NCI-H82 treated with DMSO at 0.1 percent for 48 hours (cell line): ENCODE results near the gene GPR75.

Source experiments
- DNase-seq: peaks from one replicate; lab custom pipeline; 2025; ENCODE audit not compliant: unreplicated experiment; lab: John Stamatoyannopoulos, UW

GPR75 gene

GRCh38 chr2:53859206-53860181, at the start of gene GPR75:
Gene GPR75 (minus strand): TSS chr2:53859967. CDS start chr2:53854756, 5,211 bp downstream.
- no peak for DNase-seq

- DNase-seq = no peak
Measured at GRCh38 chr2:53907582-53907981, 47.8 kb upstream of the GPR75 start.

- DNase-seq = no peak
Measured at GRCh38 chr2:53905396-53905795, 45.6 kb upstream of the GPR75 start.

- no peak for DNase-seq
Measured at GRCh38 chr2:53903011-53903410, 43.2 kb upstream of the GPR75 start.

DNA sequence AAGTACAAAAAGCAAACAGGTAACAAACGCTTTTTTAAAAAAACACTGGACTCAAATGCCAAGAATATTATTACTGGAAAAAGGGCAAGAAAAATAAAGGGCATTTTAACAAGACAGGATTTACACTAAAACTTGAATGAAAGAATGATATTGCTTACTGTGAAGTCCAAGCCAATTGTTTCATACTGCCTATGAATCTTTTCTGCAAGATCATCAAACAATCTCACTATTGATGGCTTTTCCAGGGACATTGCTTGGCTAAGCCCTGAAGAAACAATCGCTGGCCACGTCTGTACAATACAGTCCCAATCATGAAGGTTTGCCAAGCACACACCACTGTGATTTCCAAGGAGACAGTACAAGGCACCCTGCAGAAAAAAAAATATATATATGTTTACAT, 41.4 kb upstream of the GPR75 start:
- no peak for DNase-seq

DNA sequence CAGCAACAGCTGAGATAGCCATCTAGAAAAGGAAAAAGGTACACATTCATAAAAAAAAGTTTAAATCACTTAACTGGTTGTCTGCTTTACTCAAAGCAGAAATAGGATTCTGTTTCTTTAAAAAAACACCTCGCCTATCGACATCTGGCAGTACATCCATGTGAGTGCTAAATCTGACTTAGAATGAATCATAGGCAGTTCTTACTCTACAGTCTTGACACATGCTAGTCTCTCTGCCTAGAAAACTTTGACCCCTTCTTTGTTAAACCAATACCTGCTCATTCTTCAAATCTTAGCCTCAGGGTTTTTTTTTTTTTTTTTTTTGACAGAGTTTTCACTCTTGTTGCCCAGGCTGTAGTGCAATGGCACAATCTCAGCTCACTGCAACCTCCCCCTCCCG, 37.1 kb upstream of the GPR75 start:
- DNase-seq = no peak

- DNase-seq = no peak
Measured at GRCh38 chr2:53886406-53887280, 26.9 kb upstream of the GPR75 start.

DNA sequence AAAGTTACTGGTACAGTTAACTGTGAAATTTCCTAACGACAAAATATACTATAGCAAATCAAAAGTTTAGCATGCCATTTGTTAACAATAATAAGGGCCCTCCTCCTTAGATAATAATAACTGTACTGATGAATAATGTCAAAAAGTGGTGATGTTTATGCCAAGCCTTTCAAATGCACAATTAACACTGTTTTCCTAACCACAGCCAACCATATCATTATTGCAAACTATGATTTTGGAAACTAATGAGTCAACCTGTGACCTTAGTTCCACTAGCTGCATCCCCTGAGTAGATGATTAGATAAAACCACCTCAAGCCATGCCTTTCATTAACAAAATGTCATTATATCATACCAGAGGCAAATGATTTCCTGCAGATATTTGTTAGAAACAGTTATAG, 25.1 kb upstream of the GPR75 start:
- DNase-seq = no peak

DNA sequence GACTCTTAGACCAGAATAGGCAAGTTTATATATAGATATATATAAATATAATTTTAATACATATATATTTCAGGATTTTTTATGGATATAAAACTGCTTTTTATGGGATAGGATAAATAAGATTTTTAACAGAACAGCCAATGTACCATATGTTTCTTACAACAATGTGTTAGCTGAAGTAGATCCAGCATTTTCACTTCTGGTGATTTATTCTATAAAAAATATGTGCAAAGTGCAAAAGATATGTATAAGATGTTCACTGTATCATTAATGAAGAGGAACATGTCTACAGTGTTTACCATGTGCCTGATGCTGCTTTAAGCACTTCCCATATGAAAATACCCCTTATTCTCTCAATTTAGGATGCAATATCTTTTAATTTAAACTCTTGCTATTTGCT, 22.2 kb upstream of the GPR75 start:
- no peak for DNase-seq

GRCh38 chr2:53881360-53881759, 21.6 kb upstream of the GPR75 start:
- DNase-seq = no peak

DNA sequence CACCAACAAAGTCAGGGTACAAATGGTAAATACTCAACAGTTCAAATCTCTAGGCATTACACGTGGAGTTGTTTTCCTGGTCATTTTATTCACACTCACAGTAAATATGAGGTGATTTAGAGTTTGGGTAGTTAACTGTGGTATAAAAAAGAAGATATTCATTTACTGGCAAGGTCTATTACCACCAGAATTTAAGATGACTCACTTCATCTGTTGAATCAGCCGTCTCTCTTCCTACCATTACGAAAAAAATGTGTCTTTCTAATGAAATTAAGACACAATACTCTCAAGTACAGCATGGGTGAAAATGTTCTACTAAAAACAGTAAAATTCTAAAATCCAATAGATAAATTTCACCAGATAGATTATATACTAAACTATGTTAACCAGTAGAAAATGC, 21.0 kb upstream of the GPR75 start:
- no peak for DNase-seq

GRCh38 chr2:53877556-53877955, 17.8 kb upstream of the GPR75 start:
- DNase-seq = no peak

DNA sequence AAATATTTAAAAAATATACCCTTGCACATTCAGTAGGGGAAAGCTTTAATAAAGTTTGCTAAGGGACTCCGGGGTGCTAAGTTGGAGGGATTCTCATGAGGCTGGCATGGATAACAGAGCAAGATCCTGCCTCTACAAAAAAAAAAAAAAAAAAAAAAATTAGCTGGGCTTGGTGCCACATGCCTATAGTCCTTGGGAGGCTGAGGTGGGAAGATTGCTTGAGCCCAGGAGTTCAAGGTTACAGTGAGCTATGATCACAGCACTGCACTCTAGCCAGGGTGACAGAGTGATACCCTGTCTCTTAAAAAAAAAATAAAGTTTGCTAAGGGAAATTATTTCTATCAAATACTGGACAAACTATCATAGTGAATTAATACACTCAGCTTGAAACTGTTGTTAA, 17.3 kb upstream of the GPR75 start:
- no peak for DNase-seq

- DNase-seq = no peak
Measured at GRCh38 chr2:53874401-53874950, 14.7 kb upstream of the GPR75 start.

DNA sequence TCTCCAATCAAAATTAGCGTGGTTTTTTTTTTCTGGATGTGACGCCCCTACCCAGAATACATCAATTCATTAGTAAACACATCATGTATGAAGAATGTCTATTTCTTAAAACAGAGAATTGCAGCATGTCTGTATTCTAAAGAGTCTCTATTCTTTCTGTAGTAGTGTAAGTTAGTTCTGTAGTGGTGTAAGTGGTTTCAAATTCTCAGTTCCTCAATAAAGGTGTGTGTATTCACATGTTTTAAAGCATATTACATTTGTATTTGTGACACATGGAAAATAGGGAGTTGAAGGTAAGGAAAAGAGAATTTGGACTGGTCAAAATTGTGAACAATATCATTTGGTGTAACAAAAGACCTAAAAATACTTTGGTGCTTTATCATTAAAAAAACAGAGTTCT, 8.0 kb upstream of the GPR75 start:
- no peak for DNase-seq

GRCh38 chr2:53867169-53867568, 7.4 kb upstream of the GPR75 start:
- DNase-seq = no peak

DNA sequence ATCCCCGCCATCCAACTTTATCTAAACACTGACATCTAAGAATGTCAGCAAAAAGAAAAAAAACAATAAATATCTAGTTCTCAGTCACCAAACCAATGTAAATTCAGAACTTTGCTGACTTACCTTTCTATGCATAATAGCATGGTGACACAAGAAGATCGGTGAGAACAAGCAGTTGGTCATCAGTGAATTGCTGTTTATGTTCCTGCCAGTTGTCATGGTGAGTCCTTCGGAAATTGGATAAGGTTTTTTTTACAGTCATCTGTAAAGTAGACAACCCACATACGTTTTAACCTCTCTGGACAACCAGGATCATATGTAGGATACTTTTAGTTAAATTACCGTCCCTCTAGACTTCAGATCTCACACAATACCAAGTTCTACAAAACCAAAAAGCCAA, 6.2 kb upstream of the GPR75 start:
- no peak for DNase-seq

DNA sequence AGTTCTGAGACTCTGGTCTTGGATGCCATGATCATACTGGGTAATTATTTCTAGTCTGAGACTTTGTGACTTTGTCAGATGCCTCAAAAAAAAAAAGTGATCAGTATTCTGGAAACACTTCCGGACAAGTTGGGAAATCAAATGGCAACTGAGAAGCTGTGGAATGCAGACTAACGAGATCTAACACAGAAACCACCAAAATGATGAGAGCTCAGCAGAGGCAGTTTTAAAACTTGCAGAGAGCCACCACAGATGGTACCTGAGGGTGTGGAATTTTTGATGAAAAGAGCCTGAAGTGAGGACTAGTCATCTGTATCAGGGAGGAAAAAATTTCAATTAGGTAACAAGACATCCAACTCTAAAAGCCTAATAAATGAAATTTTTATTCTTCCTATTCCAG, 5.5 kb upstream of the GPR75 start:
- no peak for DNase-seq

- no peak for DNase-seq
Measured at GRCh38 chr2:53863538-53864227, 3.9 kb upstream of the GPR75 start.

DNA sequence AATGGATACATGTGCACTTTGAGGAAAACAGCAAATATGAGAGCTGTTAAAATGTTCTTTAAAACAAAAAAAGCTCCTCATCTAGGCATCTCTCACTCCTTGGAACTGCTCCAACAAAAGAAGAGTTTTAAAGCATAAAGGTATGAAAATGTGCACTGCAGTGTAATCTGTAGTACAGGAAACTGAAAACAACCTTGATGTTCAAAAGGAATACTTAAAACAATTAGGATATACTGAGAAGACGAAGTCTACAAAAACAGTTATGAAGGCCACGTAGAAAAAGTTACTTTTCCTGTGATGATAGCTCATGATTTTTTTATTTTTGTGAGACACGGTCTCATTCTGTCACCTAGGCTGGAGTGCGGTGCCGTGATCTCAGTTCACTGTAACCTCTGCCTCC, 2.1 kb upstream of the GPR75 start:
- no peak for DNase-seq

DNA sequence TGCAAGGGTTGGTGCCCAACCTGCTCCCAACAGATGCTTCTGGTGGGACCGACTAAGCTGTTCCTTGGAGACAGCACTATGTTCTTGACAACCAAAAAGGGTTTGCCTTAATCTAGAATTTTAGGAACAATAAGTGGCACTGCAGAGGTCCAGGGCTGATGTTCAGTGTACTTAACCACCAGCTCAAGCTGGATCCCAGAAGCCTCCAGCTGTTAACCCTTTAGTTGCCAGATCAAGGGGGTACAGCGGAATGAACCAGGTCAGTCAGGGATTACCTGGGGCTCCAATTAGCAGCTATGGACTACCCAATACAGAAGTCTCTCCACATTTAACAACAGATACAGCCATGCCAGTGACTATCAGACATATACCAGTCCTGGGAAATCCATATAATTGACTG, 3.5 kb downstream of the GPR75 start:
- DNase-seq = no peak
